ENCODE measurements around the gene ZNF644. TPM values are rescaled to one million over a fixed set of nuclear protein-coding genes. Genes with fewer than 3 reads are reported as not detected.
"Not testable (repeated sequence)": the region's sequence is repeated elsewhere in the genome, so short reads cannot be mapped to it uniquely, and the experiment has no call there.

Gene ZNF644
- total RNA-seq: 100 to 1,000 TPM in 1 of 6 donors, 10 to 100 TPM in 5; 36.7 to 111 (median 42.9) TPM

- DNase-seq (peak; percentile 93 to 98), ATAC-seq (ENCODE audit: low FRiP score in 2 of 2) (peak; percentile 96 to 97)
- WGBS, 2 donors: 1 to 3% methylated on average over 11 to 47 of the region's 70 CpGs
- Histone ChIP-seq H3K36me3 (no peaks in the 10 kb centered on the region), H3K27ac (peak within 1 kb of the TSS; percentile 98 to 100 (median 100)), H3K4me1 (peaks cover 33 to 47% (median 39%) of the 10 kb centered on the region in 4 donors), H3K9me3 (no peaks in the 10 kb centered on the region), H3K4me3 (peak within 1 kb of the TSS; percentile 69 to 83 (median 76)), H3K27me3 (no peaks in the 10 kb centered on the region)
- peak in 1 of 4 donors; percentile 18 for TF ChIP-seq EP300 (IDR thresholded peaks at IDR 0.05)
- no peak for TF ChIP-seq CTCF (IDR thresholded peaks at IDR 0.05)
- TF ChIP-seq POLR2A (IDR thresholded peaks at IDR 0.05): peak in 3 of 4 donors; percentile 81 to 90 (median 85)
- TF ChIP-seq POLR2AphosphoS5 (IDR thresholded peaks at IDR 0.05): peak; percentile 80 to 89
These were observed at the start of gene ZNF644 for GRCh38 chr1:91021686-91022517. Gene ZNF644, minus strand, starts transcription at chr1:91022035. Its CDS starts 39,682 bp downstream, at chr1:90982353.

- H3K4me1 ChIP-seq: no peaks in the 10 kb centered on the region
- no peaks in the 10 kb centered on the region for H3K27me3 ChIP-seq
- TF ChIP-seq CTCF (IDR thresholded peaks at IDR 0.05): no peak
- no peak for TF ChIP-seq POLR2AphosphoS5 (IDR thresholded peaks at IDR 0.05)
- TF ChIP-seq EP300 (IDR thresholded peaks at IDR 0.05): no peak
- no peak for TF ChIP-seq POLR2A (IDR thresholded peaks at IDR 0.05)
- 28 to 42% methylated on average over 3 of the region's 3 CpGs for WGBS, 2 donors
- H3K36me3 ChIP-seq: no peaks in the 10 kb centered on the region
- no peaks in the 10 kb centered on the region for H3K9me3 ChIP-seq
- no peak overlapping the region for H3K27ac ChIP-seq
- no peak for ATAC-seq (ENCODE audit: low FRiP score in 2 of 2)
- no peak for DNase-seq
- no peak overlapping the region for H3K4me3 ChIP-seq
These were observed 48.5 kb upstream of the ZNF644 start for GRCh38 chr1:91070298-91070697.

DNA sequence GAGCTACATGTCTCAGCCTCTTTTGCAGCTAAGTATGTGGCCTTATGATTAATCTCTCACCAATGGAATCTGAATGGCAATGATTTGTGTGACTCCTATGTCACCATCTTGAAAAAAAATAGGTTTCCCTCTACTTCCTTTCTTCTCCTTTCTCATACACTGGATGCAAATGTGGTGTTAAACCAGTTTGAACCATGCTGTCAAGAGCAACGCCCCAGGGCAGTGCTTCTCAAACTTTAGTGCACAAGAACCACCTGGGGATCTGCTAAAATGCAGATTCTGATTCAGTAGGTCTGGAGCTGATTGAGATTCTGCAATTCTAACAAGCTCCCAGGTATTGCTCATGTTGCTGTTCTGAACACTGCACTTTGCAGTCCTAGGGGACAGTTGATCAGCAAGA is 44.7 kb upstream of the ZNF644 start:
- H3K27me3 ChIP-seq: no peaks in the 10 kb centered on the region
- no peak for ATAC-seq (ENCODE audit: low FRiP score in 2 of 2)
- no peak overlapping the region for H3K27ac ChIP-seq
- TF ChIP-seq EP300 (IDR thresholded peaks at IDR 0.05): no peak
- no peak for TF ChIP-seq CTCF (IDR thresholded peaks at IDR 0.05)
- no peak for TF ChIP-seq POLR2AphosphoS5 (IDR thresholded peaks at IDR 0.05)
- no peak for TF ChIP-seq POLR2A (IDR thresholded peaks at IDR 0.05)
- H3K9me3 ChIP-seq: no peaks in the 10 kb centered on the region
- no peak overlapping the region for H3K4me3 ChIP-seq
- DNase-seq: no peak
- H3K36me3 ChIP-seq: no peaks in the 10 kb centered on the region
- no peaks in the 10 kb centered on the region for H3K4me1 ChIP-seq
- WGBS, 2 donors: 50 to 61% methylated on average over 1 of the region's 1 CpG

- Histone ChIP-seq H3K36me3 (no peaks in the 10 kb centered on the region), H3K4me3 (no peak overlapping the region), H3K9me3 (no peaks in the 10 kb centered on the region), H3K27me3 (no peaks in the 10 kb centered on the region), H3K4me1 (no peaks in the 10 kb centered on the region), H3K27ac (no peak overlapping the region)
- DNase-seq (no peak), ATAC-seq (ENCODE audit: low FRiP score in 2 of 2) (no peak)
- TF ChIP-seq POLR2AphosphoS5 (IDR thresholded peaks at IDR 0.05) (no peak), CTCF (IDR thresholded peaks at IDR 0.05) (no peak), POLR2A (IDR thresholded peaks at IDR 0.05) (no peak), EP300 (IDR thresholded peaks at IDR 0.05) (no peak)
- WGBS, 2 donors: 74 to 82% methylated on average over 4 of the region's 4 CpGs
These were observed 43.5 kb upstream of the ZNF644 start for GRCh38 chr1:91065337-91065736.

DNA sequence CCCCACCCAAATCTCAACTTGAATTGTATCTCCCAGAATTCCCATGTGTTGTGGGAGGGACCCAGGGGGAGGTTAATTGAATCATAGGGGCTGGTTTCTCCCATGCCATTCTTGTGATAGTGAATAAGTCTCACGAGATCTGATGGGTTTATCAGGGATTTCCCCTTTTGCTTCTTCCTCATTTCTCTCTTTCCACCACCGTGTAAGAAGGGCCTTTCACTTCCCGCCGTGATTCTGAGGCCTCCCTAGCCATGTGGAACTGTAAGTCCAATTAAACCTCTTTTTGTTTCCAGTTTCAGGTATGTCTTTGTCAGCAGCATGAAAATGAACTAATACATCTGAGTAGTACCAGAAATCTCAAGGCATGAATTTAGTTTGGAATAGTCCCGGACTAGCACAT is 41.6 kb upstream of the ZNF644 start:
- not testable (repeated sequence) for H3K36me3 ChIP-seq; H3K9me3 ChIP-seq; H3K4me3 ChIP-seq; H3K27ac ChIP-seq; H3K4me1 ChIP-seq; ATAC-seq (ENCODE audit: low FRiP score in 2 of 2); H3K27me3 ChIP-seq; DNase-seq
- 67 to 82% methylated on average over 5 of the region's 5 CpGs for WGBS, 2 donors

Measured in upper lobe of left lung (tissue), 6 donors.